Astrocyte (in vitro differentiated cells and primary cell): Measurements from ENCODE around the gene PGS1. TPM values are rescaled to one million over a fixed set of nuclear protein-coding genes. Genes with fewer than 3 reads are reported as not detected.
A peak's percentile ranks its signal among the peaks of the same experiment; 100 is the strongest.

ENCODE experiments used
- DNase-seq: peaks from one replicate; pipeline ENCODE4 v3.0.0-alpha.2; 2010; ENCODE audit warnings: low read depth
- FAIRE-seq: peaks from 2 replicates; lab custom pipeline; 2011; peaks lifted over from hg19 to GRCh38; lab: Jason Lieb, UNC
- H2AFZ ChIP-seq: 2 replicates; pipeline ENCODE4 v1.6.0; 2012; ENCODE audit warnings: low read depth, low read length, inconsistent platforms
- H3K27ac ChIP-seq: 2 replicates; pipeline ENCODE4 v1.5.1; 2011; ENCODE audit warnings: low read depth, low read length, inconsistent platforms
- H3K27me3 ChIP-seq: 2 replicates; pipeline ENCODE4 v1.6.0; 2011; ENCODE audit warnings: low read length, inconsistent platforms; ENCODE audit not compliant: insufficient read depth
- H3K36me3 ChIP-seq: 2 replicates; pipeline ENCODE4 v1.5.1; 2011; ENCODE audit warnings: low read length, inconsistent platforms; ENCODE audit not compliant: insufficient read depth
- H3K4me1 ChIP-seq: 2 replicates; pipeline ENCODE4 v1.5.1; 2011; ENCODE audit warnings: low read length, inconsistent platforms; ENCODE audit not compliant: insufficient read depth
- H3K4me2 ChIP-seq: 2 replicates; pipeline ENCODE4 v1.6.0; 2012; ENCODE audit warnings: low read length, inconsistent platforms
- H3K4me3 ChIP-seq: 2 replicates; pipeline ENCODE4 v1.5.1; 2011; ENCODE audit warnings: low read depth, mild to moderate bottlenecking, low read length, inconsistent platforms; ENCODE audit not compliant: insufficient read depth
- H3K79me2 ChIP-seq: 2 replicates; pipeline ENCODE4 v1.6.0; 2012; ENCODE audit warnings: mild to moderate bottlenecking, low read length, inconsistent platforms; ENCODE audit not compliant: insufficient read depth
- H3K9ac ChIP-seq: 2 replicates; pipeline ENCODE4 v1.6.0; 2012; ENCODE audit warnings: mild to moderate bottlenecking, low read length, inconsistent platforms
- H3K9me3 ChIP-seq: 2 replicates; pipeline ENCODE4 v1.5.1; 2012; ENCODE audit warnings: low read depth, mild to moderate bottlenecking, low read length, inconsistent platforms; ENCODE audit not compliant: insufficient read depth
- H4K20me1 ChIP-seq: 2 replicates; pipeline ENCODE4 v1.6.0; 2012; ENCODE audit warnings: low read length, inconsistent platforms; ENCODE audit not compliant: insufficient read depth
- H3K27ac Mint-ChIP-seq: one replicate; pipeline ENCODE4 v1.8.0; 2021; ENCODE audit warnings: mild to moderate bottlenecking, mixed read lengths; ENCODE audit not compliant: unreplicated experiment
- H3K27me3 Mint-ChIP-seq: one replicate; pipeline ENCODE4 v1.8.0; 2021; ENCODE audit warnings: low read depth, mixed read lengths; ENCODE audit not compliant: unreplicated experiment
- H3K36me3 Mint-ChIP-seq: one replicate; pipeline ENCODE4 v1.8.0; 2021; ENCODE audit warnings: low read depth, mixed read lengths; ENCODE audit not compliant: unreplicated experiment
- H3K4me1 Mint-ChIP-seq: one replicate; pipeline ENCODE4 v1.8.0; 2021; ENCODE audit warnings: low read depth, mixed read lengths; ENCODE audit not compliant: unreplicated experiment
- H3K4me3 Mint-ChIP-seq: one replicate; pipeline ENCODE4 v1.8.0; 2021; ENCODE audit warnings: mild to moderate bottlenecking, moderate library complexity, mixed read lengths; ENCODE audit not compliant: unreplicated experiment
- H3K9me3 Mint-ChIP-seq: one replicate; pipeline ENCODE4 v1.8.0; 2021; ENCODE audit warnings: mild to moderate bottlenecking, mixed read lengths; ENCODE audit not compliant: unreplicated experiment
- EZH2 ChIP-seq: IDR thresholded peaks from 2 replicates; pipeline ENCODE4 v1.6.1; 2012; ENCODE audit warnings: mild to moderate bottlenecking, low read length, inconsistent platforms; ENCODE audit not compliant: insufficient read depth
- total RNA-seq: library from RNA; stranded (reverse); gene quantifications from 2 replicates; pipeline ENCODE4 v1.2.1, GENCODE V29; 2021
- TF ChIP-seq, protein P1 (sequence below): IDR thresholded peaks from 2 replicates; pipeline ENCODE4 v1.5.1; 2011; ENCODE audit warnings: low read depth, mild to moderate bottlenecking, inconsistent platforms, low read length, moderate library complexity; ENCODE audit not compliant: insufficient read depth

Gene PGS1
- total RNA-seq, 1 donor from 2014 or later, result 32.0 TPM

DNA sequence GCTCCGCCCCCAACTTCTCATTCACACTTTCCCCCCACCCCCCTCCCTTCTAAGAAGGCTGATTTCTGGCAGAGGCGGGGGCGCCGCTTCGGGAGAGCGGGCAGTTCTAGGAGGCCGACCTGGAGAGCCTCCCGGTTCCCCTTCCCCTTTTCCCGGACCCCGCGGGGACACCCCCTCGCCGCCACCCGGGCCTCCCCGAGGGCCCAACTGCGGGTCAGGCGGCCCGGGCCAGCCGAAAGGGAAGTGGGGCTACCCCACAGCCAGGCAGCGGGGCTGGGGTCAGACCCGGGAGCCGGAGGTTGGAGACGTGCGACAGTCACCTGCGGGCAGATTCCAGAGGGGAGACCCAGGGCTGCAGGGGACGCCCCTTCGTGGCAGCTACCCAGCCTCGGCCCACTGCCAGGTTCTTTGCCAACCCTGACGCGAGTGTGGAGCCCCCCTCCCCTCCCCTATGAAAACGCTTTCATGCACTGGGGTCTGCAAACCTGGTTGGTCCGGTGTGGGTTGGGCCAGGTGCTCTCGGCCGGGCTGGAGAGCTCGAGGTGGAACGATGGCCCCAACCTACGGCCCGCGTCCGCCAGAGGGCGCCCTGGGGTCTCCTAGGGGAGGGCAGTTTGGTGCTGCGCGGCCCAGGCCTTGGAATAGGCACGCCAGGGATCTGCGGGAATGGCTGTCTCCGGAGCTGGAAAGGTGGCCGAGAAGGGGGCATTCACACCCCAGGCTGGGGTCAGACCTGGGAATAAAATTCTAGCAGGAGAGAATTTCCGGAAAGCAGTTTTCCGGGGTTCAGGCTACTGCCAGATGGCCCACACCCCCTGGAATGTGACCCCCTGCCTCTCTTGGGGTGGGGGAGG, 17.9 kb upstream of the PGS1 start:
- peak overlapping the region; percentile 94 for H3K4me2 ChIP-seq
- H3K9me3 ChIP-seq, result no peaks in the 10 kb centered on the region
- H3K79me2 ChIP-seq, result peaks cover 36% of the 10 kb centered on the region
- H2AFZ ChIP-seq, result peak overlapping the region; percentile 0
- peak overlapping the region; percentile 48 for H3K4me3 ChIP-seq
- TF ChIP-seq EZH2, result no peak
- TF ChIP-seq, protein P1, sequence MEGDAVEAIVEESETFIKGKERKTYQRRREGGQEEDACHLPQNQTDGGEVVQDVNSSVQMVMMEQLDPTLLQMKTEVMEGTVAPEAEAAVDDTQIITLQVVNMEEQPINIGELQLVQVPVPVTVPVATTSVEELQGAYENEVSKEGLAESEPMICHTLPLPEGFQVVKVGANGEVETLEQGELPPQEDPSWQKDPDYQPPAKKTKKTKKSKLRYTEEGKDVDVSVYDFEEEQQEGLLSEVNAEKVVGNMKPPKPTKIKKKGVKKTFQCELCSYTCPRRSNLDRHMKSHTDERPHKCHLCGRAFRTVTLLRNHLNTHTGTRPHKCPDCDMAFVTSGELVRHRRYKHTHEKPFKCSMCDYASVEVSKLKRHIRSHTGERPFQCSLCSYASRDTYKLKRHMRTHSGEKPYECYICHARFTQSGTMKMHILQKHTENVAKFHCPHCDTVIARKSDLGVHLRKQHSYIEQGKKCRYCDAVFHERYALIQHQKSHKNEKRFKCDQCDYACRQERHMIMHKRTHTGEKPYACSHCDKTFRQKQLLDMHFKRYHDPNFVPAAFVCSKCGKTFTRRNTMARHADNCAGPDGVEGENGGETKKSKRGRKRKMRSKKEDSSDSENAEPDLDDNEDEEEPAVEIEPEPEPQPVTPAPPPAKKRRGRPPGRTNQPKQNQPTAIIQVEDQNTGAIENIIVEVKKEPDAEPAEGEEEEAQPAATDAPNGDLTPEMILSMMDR, result peak; percentile 62
- no peak for FAIRE-seq
- H3K4me1 ChIP-seq, result peaks cover 42% of the 10 kb centered on the region
- H3K9me3 Mint-ChIP-seq, result no peaks in the 10 kb centered on the region
- H3K9ac ChIP-seq, result peak overlapping the region; percentile 93
- H3K27me3 ChIP-seq, result no peaks in the 10 kb centered on the region
- H4K20me1 ChIP-seq, result peaks cover 37% of the 10 kb centered on the region
- H3K36me3 Mint-ChIP-seq, result no peaks in the 10 kb centered on the region
- no peak for DNase-seq
- peaks cover 14% of the 10 kb centered on the region for H3K4me1 Mint-ChIP-seq
- H3K36me3 ChIP-seq, result peaks cover 5% of the 10 kb centered on the region
- peak overlapping the region; percentile 44 for H3K27ac ChIP-seq
- H3K4me3 Mint-ChIP-seq, result peak overlapping the region; percentile 81
- H3K27ac Mint-ChIP-seq, result no peak overlapping the region
- H3K27me3 Mint-ChIP-seq, result peaks cover 5% of the 10 kb centered on the region

DNA sequence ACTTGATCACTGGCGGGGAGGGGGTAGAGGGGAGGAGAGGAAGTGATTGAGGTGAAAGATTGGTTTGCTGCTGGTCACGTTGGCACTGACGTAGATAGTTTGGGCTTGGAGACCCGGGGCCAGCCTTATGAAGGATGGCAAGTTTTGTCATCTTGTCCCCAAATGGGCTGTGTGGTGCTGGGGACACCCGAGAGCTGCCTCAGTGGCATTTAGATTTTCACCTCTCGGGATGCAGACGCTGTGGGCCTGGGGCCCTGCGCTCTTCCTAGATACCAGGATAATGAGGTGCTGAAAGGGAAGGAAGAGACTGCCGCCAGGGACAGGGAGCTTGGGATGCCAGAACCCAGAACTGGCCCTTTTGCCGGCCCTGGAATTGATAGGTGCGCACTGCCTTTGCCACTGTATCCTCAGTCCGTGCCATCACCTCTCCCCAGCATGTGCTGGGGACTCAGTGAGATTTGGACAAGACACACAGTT, 17.2 kb upstream of the PGS1 start:
- peak overlapping the region; percentile 93 for H3K9ac ChIP-seq
- Mint-ChIP-seq H3K4me1 (peaks cover 16% of the 10 kb centered on the region), H3K9me3 (no peaks in the 10 kb centered on the region), H3K27ac (peak overlapping the region; percentile 18), H3K36me3 (no peaks in the 10 kb centered on the region), H3K27me3 (peaks cover 5% of the 10 kb centered on the region), H3K4me3 (peak overlapping the region; percentile 81)
- peaks cover 42% of the 10 kb centered on the region for H3K4me1 ChIP-seq
- peak overlapping the region; percentile 94 for H3K4me2 ChIP-seq
- peaks cover 5% of the 10 kb centered on the region for H3K36me3 ChIP-seq
- DNase-seq (no peak), FAIRE-seq (no peak)
- no peaks in the 10 kb centered on the region for H3K9me3 ChIP-seq
- no peak overlapping the region for H2AFZ ChIP-seq
- peaks cover 31% of the 10 kb centered on the region for H3K79me2 ChIP-seq
- H3K4me3 ChIP-seq, result no peak overlapping the region
- no peak overlapping the region for H3K27ac ChIP-seq
- no peaks in the 10 kb centered on the region for H3K27me3 ChIP-seq
- peaks cover 31% of the 10 kb centered on the region for H4K20me1 ChIP-seq
- TF ChIP-seq, protein P1, result no peak
- TF ChIP-seq EZH2, result no peak

- H3K9me3 Mint-ChIP-seq, result no peaks in the 10 kb centered on the region
- Histone ChIP-seq H3K36me3 (peaks cover 5% of the 10 kb centered on the region), H4K20me1 (peaks cover 24% of the 10 kb centered on the region), H3K27ac (no peak overlapping the region), H3K9me3 (no peaks in the 10 kb centered on the region), H3K27me3 (no peaks in the 10 kb centered on the region), H3K4me1 (peaks cover 36% of the 10 kb centered on the region), H3K79me2 (peaks cover 25% of the 10 kb centered on the region), H3K9ac (no peak overlapping the region), H3K4me2 (no peak overlapping the region), H2AFZ (no peak overlapping the region), H3K4me3 (no peak overlapping the region)
- H3K27ac Mint-ChIP-seq, result no peak overlapping the region
- no peak for FAIRE-seq
- DNase-seq, result no peak
- no peak for TF ChIP-seq EZH2
- TF ChIP-seq, protein P1, result no peak
- H3K36me3 Mint-ChIP-seq, result no peaks in the 10 kb centered on the region
- no peak overlapping the region for H3K4me3 Mint-ChIP-seq
- H3K27me3 Mint-ChIP-seq, result peaks cover 5% of the 10 kb centered on the region
- H3K4me1 Mint-ChIP-seq, result peaks cover 17% of the 10 kb centered on the region
These were observed 16.2 kb upstream of the PGS1 start for GRCh38 chr17:78362232-78362631.
